ENCODE data around the gene MSL1. TPM values are rescaled to one million over a fixed set of nuclear protein-coding genes. Genes with fewer than 3 reads are reported as not detected.

The MSL1 gene
- total and polyA plus RNA-seq, 8 donors, result 84.1 to 203 (median 184) TPM

DNA sequence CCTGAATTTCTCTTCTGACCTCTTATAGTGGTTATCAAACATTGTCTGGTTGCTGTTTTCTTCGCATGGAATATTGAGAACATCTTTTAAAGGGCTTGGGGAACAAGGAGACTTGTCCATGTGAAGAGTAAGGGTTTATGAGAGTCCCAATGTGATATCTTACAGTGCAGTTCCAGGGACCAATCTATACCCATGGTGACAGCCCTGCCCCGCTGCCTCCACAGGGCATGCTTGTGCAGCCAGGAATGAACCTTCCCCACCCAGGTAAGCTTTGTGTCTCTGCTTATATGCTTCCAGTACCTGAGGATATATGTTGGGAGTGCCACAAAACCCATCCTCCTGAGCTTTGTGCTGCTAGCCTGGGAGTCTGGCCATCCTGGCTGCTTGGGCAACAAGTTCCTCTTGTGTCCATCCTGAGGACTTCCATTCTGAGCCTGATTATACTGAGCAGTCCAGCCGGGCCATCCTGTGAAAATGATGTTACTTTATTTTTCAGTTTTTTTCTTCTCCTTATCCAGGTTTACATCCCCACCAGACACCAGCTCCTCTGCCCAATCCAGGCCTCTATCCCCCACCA, 46.0 kb downstream of the MSL1 start:
- intact Hi-C loops (cut with DNase I), result no loop called here
- ATAC-seq (peak; percentile 6), DNase-seq (peak in 1 of 4 donors; percentile 24)
- TF ChIP-seq, protein P1, sequence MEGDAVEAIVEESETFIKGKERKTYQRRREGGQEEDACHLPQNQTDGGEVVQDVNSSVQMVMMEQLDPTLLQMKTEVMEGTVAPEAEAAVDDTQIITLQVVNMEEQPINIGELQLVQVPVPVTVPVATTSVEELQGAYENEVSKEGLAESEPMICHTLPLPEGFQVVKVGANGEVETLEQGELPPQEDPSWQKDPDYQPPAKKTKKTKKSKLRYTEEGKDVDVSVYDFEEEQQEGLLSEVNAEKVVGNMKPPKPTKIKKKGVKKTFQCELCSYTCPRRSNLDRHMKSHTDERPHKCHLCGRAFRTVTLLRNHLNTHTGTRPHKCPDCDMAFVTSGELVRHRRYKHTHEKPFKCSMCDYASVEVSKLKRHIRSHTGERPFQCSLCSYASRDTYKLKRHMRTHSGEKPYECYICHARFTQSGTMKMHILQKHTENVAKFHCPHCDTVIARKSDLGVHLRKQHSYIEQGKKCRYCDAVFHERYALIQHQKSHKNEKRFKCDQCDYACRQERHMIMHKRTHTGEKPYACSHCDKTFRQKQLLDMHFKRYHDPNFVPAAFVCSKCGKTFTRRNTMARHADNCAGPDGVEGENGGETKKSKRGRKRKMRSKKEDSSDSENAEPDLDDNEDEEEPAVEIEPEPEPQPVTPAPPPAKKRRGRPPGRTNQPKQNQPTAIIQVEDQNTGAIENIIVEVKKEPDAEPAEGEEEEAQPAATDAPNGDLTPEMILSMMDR (IDR thresholded peaks at IDR 0.05), result no peak
- Histone ChIP-seq H3K9me3 (no peaks in the 10 kb centered on the region), H3K27ac (peak overlapping the region in 1 of 2 donors; percentile 33), H3K4me1 (peaks cover 0 to 7% of the 10 kb centered on the region in 2 donors), H3K4me3 (no peak overlapping the region), H3K27me3 (no peaks in the 10 kb centered on the region), H3K36me3 (peaks cover 0 to 99% of the 10 kb centered on the region in 2 donors)

DNA sequence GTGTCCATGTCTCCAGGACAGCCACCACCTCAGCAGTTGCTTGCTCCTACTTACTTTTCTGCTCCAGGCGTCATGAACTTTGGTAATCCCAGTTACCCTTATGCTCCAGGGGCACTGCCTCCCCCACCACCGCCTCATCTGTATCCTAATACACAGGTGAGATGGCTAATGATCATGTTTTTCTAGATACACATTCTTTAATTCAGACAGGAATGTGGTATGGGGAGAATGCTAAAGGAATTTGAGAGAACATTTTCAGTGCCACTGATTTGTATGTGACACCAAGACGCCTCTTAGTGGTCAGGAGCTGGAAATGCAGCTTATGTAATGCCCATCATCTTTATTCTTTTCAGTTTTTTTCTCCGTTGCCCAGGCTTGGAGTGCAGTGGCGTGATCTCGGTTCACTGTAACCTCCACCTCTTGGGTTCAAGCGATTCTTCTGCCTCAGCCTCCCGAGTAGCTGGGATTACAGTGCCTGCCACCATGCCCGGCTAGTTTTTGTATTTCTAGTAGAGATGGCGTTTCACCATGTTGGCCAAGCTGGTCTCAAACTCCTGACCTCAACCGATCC, 46.6 kb downstream of the MSL1 start:
- Histone ChIP-seq H3K27ac (peak overlapping the region in 1 of 2 donors; percentile 33), H3K4me1 (peaks cover 0 to 7% of the 10 kb centered on the region in 2 donors), H3K36me3 (peaks cover 0 to 98% of the 10 kb centered on the region in 2 donors), H3K9me3 (no peaks in the 10 kb centered on the region), H3K27me3 (no peaks in the 10 kb centered on the region), H3K4me3 (no peak overlapping the region)
- TF ChIP-seq, protein P1 (IDR thresholded peaks at IDR 0.05), result peak; percentile 73 to 79
- DNase-seq, result peak in 2 of 4 donors; percentile 56 to 67
- peak; percentile 95 for ATAC-seq
- intact Hi-C loops (cut with DNase I), result no loop called here

DNA sequence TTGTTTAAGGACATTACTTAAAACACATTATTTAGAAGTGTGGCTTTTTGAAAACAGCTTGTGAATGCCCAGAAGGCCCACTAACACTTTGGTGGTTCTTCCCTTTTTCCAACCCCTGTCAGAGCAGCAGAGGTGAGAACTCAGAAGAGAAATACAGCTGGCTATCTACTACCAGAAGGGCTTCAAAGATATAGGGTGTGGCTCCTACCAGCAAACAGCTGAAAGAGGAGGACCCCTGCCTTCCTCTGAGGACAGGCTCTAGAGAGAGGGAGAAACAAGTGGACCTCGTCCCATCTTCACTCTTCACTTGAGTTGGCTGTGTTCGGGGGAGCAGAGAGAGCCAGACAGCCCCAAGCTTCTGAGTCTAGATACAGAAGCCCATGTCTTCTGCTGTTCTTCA, 48.6 kb downstream of the MSL1 start:
- TF ChIP-seq, protein P1 (IDR thresholded peaks at IDR 0.05), result no peak
- DNase-seq, result no peak
- Histone ChIP-seq H3K27ac (no peak overlapping the region), H3K36me3 (peaks cover 0 to 93% of the 10 kb centered on the region in 2 donors), H3K9me3 (no peaks in the 10 kb centered on the region), H3K4me3 (no peak overlapping the region), H3K27me3 (no peaks in the 10 kb centered on the region), H3K4me1 (peaks cover 0 to 7% of the 10 kb centered on the region in 2 donors)
- intact Hi-C loops (cut with DNase I), result loop anchor here in 1 of 2 donors (10.0 kb wide), 2 partner anchors 56 to 146 kb away; no protein-coding TSS in a partner anchor
- ATAC-seq, result no peak

GRCh38 chr17:40171750-40172149, 50.0 kb downstream of the MSL1 start:
- Histone ChIP-seq H3K27me3 (no peaks in the 10 kb centered on the region), H3K4me3 (no peak overlapping the region), H3K36me3 (peaks cover 0 to 83% of the 10 kb centered on the region in 2 donors), H3K9me3 (no peaks in the 10 kb centered on the region), H3K4me1 (peaks cover 3 to 14% of the 10 kb centered on the region in 2 donors), H3K27ac (no peak overlapping the region)
- TF ChIP-seq, protein P1 (IDR thresholded peaks at IDR 0.05), result no peak
- DNase-seq, result no peak
- intact Hi-C loops (cut with DNase I), result loop anchor here in 1 of 2 donors (10.0 kb wide), 2 partner anchors 57 to 147 kb away; no protein-coding TSS in a partner anchor
- ATAC-seq, result no peak

GRCh38 chr17:40173091-40173777, 51.5 kb downstream of the MSL1 start:
- TF ChIP-seq, protein P1 (IDR thresholded peaks at IDR 0.05), result no peak
- Histone ChIP-seq H3K36me3 (peaks cover 0 to 68% of the 10 kb centered on the region in 2 donors), H3K4me1 (peaks cover 11 to 27% of the 10 kb centered on the region in 2 donors), H3K4me3 (no peak overlapping the region), H3K27me3 (peaks cover 0 to 10% of the 10 kb centered on the region in 2 donors), H3K9me3 (no peaks in the 10 kb centered on the region), H3K27ac (no peak overlapping the region)
- intact Hi-C loops (cut with DNase I), result loop anchor here in 1 of 2 donors (10.0 kb wide), 2 partner anchors 58 to 148 kb away; no protein-coding TSS in a partner anchor
- DNase-seq, result no peak
- no peak for ATAC-seq
